Liver (tissue), 9 donors: ENCODE measurements around the gene HSF4. TPM values are rescaled to one million over a fixed set of nuclear protein-coding genes. Genes with fewer than 3 reads are reported as not detected.

Source experiments
- DNase-seq: peaks from one replicate; pipeline ENCODE4 v3.0.0-alpha.2; 2017; ENCODE audit warnings: low spot score
- H3K27ac ChIP-seq, 2 donors: one replicate each; pipeline ENCODE4 v1.7.0; 2013; ENCODE audit warnings: inconsistent platforms in 2 of 2, low read length in 2 of 2, control low read depth in 1 of 2, low read depth in 1 of 2, mild to moderate bottlenecking in 1 of 2
- H3K27me3 ChIP-seq, 4 donors: one replicate each; pipeline versions ENCODE4 v1.6.1 to v1.7.0; 2013; ENCODE audit warnings: low read length in 3 of 4, inconsistent platforms in 1 of 4, mild to moderate bottlenecking in 1 of 4, moderate library complexity in 1 of 4; ENCODE audit not compliant: control insufficient read depth in 4 of 4, insufficient read depth in 4 of 4
- H3K36me3 ChIP-seq, 4 donors: one replicate each; pipeline versions ENCODE4 v1.6.1 to v1.7.0; 2013; ENCODE audit warnings: low read length in 3 of 4, mild to moderate bottlenecking in 3 of 4, low read depth in 1 of 4, moderate library complexity in 1 of 4; ENCODE audit not compliant: control insufficient read depth in 4 of 4, insufficient read depth in 3 of 4
- H3K4me1 ChIP-seq, 4 donors: one replicate each; pipeline versions ENCODE4 v1.6.1 to v1.7.0; 2013; ENCODE audit warnings: low read length in 3 of 4, mild to moderate bottlenecking in 3 of 4, moderate library complexity in 1 of 4; ENCODE audit not compliant: control insufficient read depth in 4 of 4, insufficient read depth in 4 of 4
- H3K4me3 ChIP-seq, 3 donors: one replicate each; pipeline versions ENCODE4 v1.6.1 to v1.7.0; 2013; ENCODE audit warnings: low read length in 3 of 3, control low read depth in 1 of 3, low read depth in 1 of 3, mild to moderate bottlenecking in 1 of 3
- H3K9ac ChIP-seq, 2 donors: one replicate each; pipeline ENCODE4 v1.7.0; 2013; ENCODE audit warnings: low read length in 2 of 2, mild to moderate bottlenecking in 2 of 2, moderate library complexity in 2 of 2, control low read depth in 1 of 2, low read depth in 1 of 2
- H3K9me3 ChIP-seq, 4 donors: one replicate each; pipeline versions ENCODE4 v1.6.1 to v1.7.0; 2013; ENCODE audit warnings: low read length in 3 of 4; ENCODE audit not compliant: control insufficient read depth in 4 of 4
- ATF3 ChIP-seq: IDR thresholded peaks from 2 replicates; pipeline ENCODE4 v1.6.1; 2016; ENCODE audit warnings: antibody characterized with exemption
- EGR1 ChIP-seq, 2 donors: IDR thresholded peaks; 2 replicates each; pipeline ENCODE4 v1.6.1; 2016 to 2018; ENCODE audit warnings: antibody characterized with exemption in 2 of 2, low read depth in 2 of 2
- FOXA1 ChIP-seq: IDR thresholded peaks from 2 replicates; pipeline ENCODE4 v1.6.1; 2016; ENCODE audit warnings: antibody characterized with exemption
- FOXA2 ChIP-seq: IDR thresholded peaks from 2 replicates; pipeline ENCODE4 v1.6.1; 2016; ENCODE audit warnings: antibody characterized with exemption
- GABPA ChIP-seq, 2 donors: IDR thresholded peaks in 1 of 2; conservative IDR thresholded peaks in 1 of 2; 2 replicates each; pipeline ENCODE4 v1.6.1; 2016; ENCODE audit warnings: antibody characterized with exemption in 2 of 2, mild to moderate bottlenecking in 1 of 2, moderate library complexity in 1 of 2
- HNF4G ChIP-seq: IDR thresholded peaks from 2 replicates; pipeline ENCODE4 v1.6.1; 2016; ENCODE audit warnings: antibody characterized with exemption
- MAX ChIP-seq: IDR thresholded peaks from 2 replicates; pipeline ENCODE4 v1.6.1; 2016; ENCODE audit warnings: antibody characterized with exemption
- NR2F2 ChIP-seq: IDR thresholded peaks from 2 replicates; pipeline ENCODE4 v1.6.1; 2016; ENCODE audit warnings: antibody characterized with exemption
- RAD21 ChIP-seq, 2 donors: IDR thresholded peaks; 2 replicates each; pipeline ENCODE4 v1.6.1; 2016; ENCODE audit warnings: antibody characterized with exemption in 2 of 2, mild to moderate bottlenecking in 2 of 2
- REST ChIP-seq: IDR thresholded peaks from 2 replicates; pipeline ENCODE4 v1.6.1; 2016; ENCODE audit warnings: antibody characterized with exemption, mild to moderate bottlenecking
- RXRA ChIP-seq, 2 donors: IDR thresholded peaks; 2 replicates each; pipeline ENCODE4 v1.6.1; 2017 to 2018; ENCODE audit warnings: antibody characterized with exemption in 2 of 2, mild to moderate bottlenecking in 1 of 2
- SP1 ChIP-seq: IDR thresholded peaks from 2 replicates; pipeline ENCODE4 v1.6.1; 2018; ENCODE audit warnings: antibody characterized with exemption, mild to moderate bottlenecking
- YY1 ChIP-seq: IDR thresholded peaks from 2 replicates; pipeline ENCODE4 v1.6.1; 2016; ENCODE audit warnings: antibody characterized with exemption, mild to moderate bottlenecking
- ZBTB33 ChIP-seq: IDR thresholded peaks from 2 replicates; pipeline ENCODE4 v1.6.1; 2016; ENCODE audit warnings: antibody characterized with exemption
- WGBS: extraction: QIAGEN DNeasy Blood & Tissue Kit; methylation state at CpG from one replicate; pipeline ENCODE4 v1.1.7; 2013; 5-methylcytosine and 5-hydroxymethylcytosine counted together
- polyA plus RNA-seq, 2 donors: library from polyadenylated mRNA; stranded (reverse) in 1 of 2; unstranded in 1 of 2; fragments of 200-250 nt in 1 of 2; fragments of >200 nt in 1 of 2; fragmentation: Nextera tagmentation in 1 of 2; extraction: Ambion mirVana in 1 of 2; gene quantifications; one replicate each; pipeline versions ENCODE4 v1.2.1 to v1.2.3, GENCODE V29; 2013 to 2015
- total RNA-seq, 2 donors: library from RNA; depleted of rRNA; stranded (reverse); fragments of >200 nt; gene quantifications; one replicate each; pipeline ENCODE4 v1.2.3, GENCODE V29; 2014
- donor health status: healthy.
- donor health status: healthy.
- donor health status: healthy.
- donor health status: healthy.
- donor health status: healthy.

The HSF4 gene
- total and polyA plus RNA-seq, 4 donors = 0.42 to 5.1 (median 4.3) TPM

GRCh38 chr16:67173323-67173722 lies 8.8 kb downstream of the HSF4 start:
- H3K4me3 ChIP-seq = no peak overlapping the region
- peak overlapping the region in 1 of 2 donors; percentile 60 for H3K9ac ChIP-seq

GRCh38 chr16:67173808-67174705 lies 9.5 kb downstream of the HSF4 start:
- peaks cover 16 to 39% (median 25%) of the 10 kb centered on the region in 4 donors for H3K4me1 ChIP-seq
- peak; percentile 87 for TF ChIP-seq SP1
- peak; percentile 49 for TF ChIP-seq REST
- peak; percentile 48 to 51 for TF ChIP-seq RXRA (IDR thresholded peaks at IDR 0.05)
- TF ChIP-seq GABPA (IDR thresholded peaks at IDR 0.05 in 1 of 2, conservative IDR thresholded peaks at IDR 0.05 in 1 of 2) = peak in 1 of 2 donors; percentile 66
- TF ChIP-seq YY1 = peak; percentile 82
- no peak for TF ChIP-seq HNF4G
- TF ChIP-seq EGR1 (IDR thresholded peaks at IDR 0.05; ENCODE audit: low read depth in 2 of 2) = no peak
- TF ChIP-seq FOXA1 = no peak
- TF ChIP-seq MAX = no peak
- no peak for TF ChIP-seq ATF3
- TF ChIP-seq ZBTB33 = no peak
- TF ChIP-seq NR2F2 = no peak
- TF ChIP-seq RAD21 (IDR thresholded peaks at IDR 0.05) = peak in 1 of 2 donors; percentile 52

More at GRCh38 chr16:67173323-67173722, 8.8 kb downstream of the HSF4 start:
- Histone ChIP-seq H3K9me3 (no peaks in the 10 kb centered on the region), H3K4me1 (peaks cover 13 to 33% (median 23%) of the 10 kb centered on the region in 4 donors), H3K27ac (peak overlapping the region; percentile 66 to 71), H3K36me3 (no peaks in the 10 kb centered on the region), H3K27me3 (no peaks in the 10 kb centered on the region)
- 89% methylated on average over 1 of the region's 1 CpG for WGBS
- DNase-seq = no peak
- no peak for TF ChIP-seq REST
- no peak for TF ChIP-seq GABPA (IDR thresholded peaks at IDR 0.05 in 1 of 2, conservative IDR thresholded peaks at IDR 0.05 in 1 of 2)
- no peak for TF ChIP-seq MAX
- no peak for TF ChIP-seq EGR1 (IDR thresholded peaks at IDR 0.05; ENCODE audit: low read depth in 2 of 2)
- no peak for TF ChIP-seq FOXA2

More at GRCh38 chr16:67173808-67174705, 9.5 kb downstream of the HSF4 start:
- H3K9ac ChIP-seq = peak overlapping the region in 1 of 2 donors; percentile 60
- H3K9me3 ChIP-seq = no peaks in the 10 kb centered on the region
- peak overlapping the region; percentile 66 to 71 for H3K27ac ChIP-seq
- H3K27me3 ChIP-seq = no peaks in the 10 kb centered on the region
- DNase-seq = no peak
- H3K4me3 ChIP-seq = peak overlapping the region in 2 of 3 donors; percentile 38 to 50
- no peaks in the 10 kb centered on the region for H3K36me3 ChIP-seq
- 2% methylated on average over 71 of the region's 71 CpGs for WGBS
